NCI-H1092 treated with DMSO at 0.1 percent for 48 hours (cell line): ENCODE data around the gene ABCA3.
"Not testable (repeated sequence)": the region's sequence is repeated elsewhere in the genome, so short reads cannot be mapped to it uniquely, and the experiment has no call there.

Experiments
- DNase-seq: peaks from one replicate; lab custom pipeline; 2025; lab: John Stamatoyannopoulos, UW

The ABCA3 gene

DNA sequence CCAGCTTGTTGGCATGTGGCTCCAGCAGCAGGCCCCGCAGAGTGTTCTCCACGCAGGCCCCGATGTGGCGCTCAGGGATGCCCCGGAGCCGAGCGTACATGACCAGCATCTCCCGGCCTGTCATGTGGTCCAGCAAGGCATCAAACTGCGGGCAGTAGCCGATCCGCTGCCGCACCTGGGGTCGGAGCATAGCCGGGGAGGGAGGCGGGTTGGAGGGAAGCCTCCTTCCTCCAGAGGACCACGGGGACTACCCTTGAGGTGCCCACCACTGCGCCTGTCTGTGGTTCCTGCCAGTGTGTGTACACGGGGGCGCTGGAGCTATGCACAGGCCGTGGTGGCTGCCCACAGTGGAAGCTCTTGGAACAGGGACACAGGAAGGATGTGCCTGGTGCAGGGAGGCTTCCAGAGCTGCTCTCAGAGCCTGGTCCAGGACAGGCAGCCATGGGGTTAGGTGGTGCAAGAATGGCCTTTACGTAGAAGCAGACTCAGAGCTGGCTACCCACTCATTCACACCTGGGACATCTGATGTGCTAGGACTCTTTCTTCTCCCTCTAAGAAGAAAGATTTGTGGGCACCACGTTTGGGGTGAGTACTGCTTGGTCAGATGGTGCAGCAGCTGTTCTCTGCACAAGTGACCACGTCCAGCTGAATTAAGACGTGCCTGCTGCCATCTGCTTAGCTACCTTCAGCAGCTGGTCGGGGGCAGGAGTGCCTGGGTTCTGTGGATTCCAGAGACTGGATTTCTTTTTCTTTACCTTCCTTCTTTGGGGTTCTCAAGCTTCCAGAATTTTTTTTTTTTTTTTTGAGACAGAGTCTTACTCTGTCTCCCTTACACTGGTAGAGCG, 61.4 kb downstream of the ABCA3 start:
- DNase-seq, result no peak

DNA sequence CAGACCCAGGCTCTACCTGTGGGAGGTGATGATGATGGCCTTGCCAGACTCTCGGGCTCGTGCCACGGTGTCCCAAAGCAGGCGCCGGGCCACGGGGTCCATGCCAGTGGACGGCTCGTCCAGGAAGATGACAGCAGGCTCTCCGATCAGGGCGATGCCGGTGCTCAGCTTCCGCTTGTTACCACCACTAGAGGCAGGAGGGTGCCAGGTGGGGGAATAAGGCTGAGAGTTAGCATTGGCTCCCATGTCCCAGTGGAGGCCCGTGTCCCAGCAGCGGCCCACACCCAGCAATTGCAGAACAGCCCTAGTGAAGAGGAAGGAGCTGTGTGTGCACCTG, 62.3 kb downstream of the ABCA3 start:
- DNase-seq, result no peak

DNA sequence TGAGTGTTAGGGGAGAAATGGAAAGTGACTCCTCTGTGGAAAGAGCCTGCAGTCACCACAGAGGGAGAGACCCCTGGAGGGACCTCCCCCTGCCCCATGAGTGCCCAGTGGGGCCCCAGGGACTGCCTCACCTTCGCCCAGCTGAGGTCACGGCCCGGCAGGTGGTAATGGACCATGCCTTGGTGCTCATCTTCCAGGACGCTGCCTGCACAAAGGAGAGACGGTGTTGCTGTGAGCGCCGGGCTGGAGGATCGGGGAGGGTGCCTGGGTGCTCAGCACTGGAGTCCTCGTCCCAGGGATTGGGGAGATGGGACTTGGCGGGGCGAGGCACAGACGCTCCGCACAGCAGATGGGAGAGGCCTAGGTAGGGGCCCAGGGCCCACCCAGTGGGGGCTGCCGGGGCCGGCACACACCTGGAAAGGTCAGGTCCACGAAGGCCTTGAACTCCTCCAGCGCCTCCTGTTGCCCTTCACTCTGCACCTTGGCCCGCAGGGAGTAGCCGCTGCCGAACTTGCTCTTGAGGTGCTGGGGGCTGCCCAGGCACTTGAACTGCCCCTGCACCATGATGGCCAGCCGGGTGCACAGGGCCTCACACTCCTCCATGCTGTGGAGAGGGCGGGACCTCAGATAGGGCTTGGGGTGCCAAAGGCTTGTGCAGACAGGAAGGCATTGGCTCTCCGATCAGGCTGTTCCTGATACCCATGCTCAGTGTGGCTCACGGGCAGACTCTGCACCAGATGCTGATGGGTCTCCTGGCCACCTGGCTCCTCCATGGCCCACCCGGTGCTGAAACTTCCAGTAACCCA, 62.9 kb downstream of the ABCA3 start:
- no peak for DNase-seq

DNA sequence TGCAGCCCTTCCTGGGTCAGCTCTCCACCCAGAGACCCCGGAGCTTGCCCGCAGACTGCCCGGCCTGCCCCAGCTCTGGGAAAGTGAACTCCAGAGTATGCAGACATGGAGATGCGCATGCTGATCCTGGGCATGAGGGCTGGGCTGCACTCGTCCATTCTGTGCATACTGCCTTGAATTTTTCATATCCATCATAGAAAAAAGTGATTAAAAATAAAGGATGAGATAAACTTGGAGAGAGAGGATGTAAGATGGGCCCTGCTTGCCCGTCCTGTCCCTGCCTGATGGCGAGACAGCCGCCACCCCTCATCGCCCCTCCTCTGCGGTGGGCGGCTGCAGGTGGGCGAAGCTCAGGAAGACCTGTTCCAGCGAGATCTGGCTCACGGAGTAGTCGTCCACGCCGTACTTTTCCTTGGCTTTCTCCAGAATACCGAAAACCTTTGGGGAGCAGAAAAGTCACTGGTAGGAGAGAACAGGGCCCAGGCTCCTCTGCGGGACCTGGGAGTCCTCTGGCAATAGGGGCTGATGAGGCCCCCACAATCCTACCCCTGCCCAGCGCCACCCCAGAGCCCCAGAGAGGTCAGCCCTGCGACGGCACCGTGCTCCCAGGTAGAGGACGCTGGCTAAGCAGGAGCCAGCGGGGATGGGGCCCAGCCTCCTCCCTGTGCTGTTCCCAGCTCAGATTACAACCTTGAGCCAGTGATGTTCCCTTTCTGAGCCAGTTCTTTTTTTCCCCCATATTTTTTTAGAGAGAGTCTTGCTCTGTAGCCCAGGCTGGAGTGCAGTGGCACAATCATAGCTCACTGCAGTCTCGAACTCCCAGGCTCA, 63.9 kb downstream of the ABCA3 start:
- no peak for DNase-seq

DNA sequence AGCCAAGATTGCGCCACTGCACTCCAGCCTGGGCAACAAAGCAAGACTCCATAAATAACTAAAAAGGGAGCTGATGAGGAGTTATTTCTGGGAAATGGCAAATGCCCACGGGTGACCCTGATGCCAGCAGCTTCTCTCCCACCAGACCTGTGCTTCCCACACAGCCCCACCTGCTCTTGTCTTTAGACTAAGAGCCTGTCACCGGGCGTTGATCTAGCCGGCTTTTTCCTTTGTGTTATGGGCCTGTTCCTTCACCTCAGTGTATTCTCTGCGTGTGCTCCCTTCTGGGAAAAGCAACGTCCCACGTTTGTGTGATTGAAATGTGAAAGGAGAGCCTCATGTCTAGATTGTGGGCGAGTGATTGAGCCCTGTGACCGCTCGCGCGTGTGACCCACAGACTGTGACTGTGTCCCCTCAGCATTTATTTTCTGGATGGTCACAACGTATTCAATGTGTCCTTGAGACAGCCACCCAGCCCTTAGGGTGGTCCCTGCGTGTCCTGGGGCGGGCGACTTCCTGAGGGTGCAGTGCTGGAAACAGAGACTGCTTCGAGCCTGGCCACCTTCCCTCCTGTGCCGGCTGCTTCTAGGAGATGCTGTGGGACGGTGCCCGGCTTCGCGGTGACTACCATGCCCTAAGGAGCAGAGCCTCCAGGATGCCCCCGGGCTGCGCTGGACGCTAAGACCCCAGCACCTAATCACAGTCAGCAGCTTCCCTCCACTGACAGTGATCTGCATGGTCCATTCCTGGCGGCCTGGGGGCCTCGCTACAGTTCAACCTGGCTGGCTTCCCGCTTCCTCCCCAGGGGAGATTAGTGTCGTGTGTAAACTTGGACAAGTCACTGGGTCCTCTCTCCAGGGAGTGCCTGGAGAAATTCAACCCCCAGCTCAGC, 64.8 kb downstream of the ABCA3 start:
- no peak for DNase-seq

DNA sequence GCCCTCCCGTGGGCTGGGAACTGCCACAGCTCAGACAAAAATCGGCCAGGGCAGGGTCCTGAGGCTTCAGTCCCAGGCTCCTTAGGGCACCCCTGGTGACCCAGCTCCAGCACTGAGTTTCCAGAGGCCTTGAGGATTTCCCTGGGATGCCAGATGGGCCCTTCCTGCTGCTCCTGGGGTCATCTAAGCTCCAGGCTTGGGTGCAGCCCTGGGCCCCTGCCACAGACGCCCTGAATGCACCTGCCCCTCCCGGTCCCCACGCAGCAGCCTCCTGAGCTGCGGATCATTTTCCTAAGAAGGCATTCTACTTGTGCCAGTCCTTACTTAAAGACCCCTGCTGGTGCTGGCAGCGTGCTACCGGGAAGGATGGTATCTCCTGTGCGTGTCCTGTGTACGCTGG, 66.6 kb downstream of the ABCA3 start:
- DNase-seq, result no peak

DNA sequence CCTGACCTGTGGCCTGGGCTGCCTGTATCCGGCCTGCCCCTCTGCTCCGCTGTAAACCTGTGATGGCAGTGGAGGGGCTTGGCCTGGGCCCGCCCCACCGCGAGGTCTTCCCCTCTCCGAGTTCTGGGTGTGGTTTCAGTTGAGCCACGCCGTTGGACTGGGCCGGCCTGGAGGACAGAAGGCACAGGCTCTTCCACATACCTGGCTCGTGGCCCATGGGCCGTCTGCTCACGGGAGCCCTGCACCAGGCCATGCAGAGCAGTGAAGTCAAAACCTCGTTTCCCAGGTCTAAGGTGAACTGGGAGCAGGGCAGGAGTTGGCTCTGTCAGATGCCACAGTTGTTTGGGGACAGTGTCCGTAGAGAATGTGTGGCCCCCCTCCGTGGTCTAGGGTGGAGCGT, 67.0 kb downstream of the ABCA3 start:
- no peak for DNase-seq

DNA sequence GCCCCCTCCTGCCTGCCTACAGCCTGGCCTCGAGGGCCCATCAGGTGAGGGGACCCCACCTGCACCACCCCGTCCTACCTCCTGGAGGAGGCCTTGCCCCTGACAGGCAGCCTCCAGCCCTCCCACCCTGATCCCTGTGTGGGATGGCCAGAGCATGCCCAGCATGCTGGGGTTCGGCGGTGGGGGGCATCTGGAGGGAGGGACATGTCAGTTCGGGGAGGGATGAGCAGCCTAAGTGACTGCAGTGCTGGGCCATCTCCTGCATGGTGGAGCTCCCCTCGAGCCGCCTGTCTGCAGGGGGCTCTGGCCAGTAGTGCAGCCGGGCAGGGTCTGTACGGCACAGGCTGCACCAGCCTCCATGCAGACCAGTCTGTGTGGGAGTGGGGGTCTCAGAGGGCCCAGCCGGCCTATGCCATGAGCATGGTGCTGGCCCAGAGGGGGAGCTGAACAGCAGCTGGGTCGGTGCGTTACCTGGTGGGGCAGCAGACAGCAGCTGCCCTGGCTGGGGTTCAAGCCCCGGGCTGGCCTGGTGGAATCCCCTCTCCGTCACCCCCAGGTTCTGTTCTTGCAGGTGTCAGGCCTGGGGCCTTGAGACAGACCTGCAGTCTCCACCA, 68.6 kb downstream of the ABCA3 start:
- no peak for DNase-seq

DNA sequence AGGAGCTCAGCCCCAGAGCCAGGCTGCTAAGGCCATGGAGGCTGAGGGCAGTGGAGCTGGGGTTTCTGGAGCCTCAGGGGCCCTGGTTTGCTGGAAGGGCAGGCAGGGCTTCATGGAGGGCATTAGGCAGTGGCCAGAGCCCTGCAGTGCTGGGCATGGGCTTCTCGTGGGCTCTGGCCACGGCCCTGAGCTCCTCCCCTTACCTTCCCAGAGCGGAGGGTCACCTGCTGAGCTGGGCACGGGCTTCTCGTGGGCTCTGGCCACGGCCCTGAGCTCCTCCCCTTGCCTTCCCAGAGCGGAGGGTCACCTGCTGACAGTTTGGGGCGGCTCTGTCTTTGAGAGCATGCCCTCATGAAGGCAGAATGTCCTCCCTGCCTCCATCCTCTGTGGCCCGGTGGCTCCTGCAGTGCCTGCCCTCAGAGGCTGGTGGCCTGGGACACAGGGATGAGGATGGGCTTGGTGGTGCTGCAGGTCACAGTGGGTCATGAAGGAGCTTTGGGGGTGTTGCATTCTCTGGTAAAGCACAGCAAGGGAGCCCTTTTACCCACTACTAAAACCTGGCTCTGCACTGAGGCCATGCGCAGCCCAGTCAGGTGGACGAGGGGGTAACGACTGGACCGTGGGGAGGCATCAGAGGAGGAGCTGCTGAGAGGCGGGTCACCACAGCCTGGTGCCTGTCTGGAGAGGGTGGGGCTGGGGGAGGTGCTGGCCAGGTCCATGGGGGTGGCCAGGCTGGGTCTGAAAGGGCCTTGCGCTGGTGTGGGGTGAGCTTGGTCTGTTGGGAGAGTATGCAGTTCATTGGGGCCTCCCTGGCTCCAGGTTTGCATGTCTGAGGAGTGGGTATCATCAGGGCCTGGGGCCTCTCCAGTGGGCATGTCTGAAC, 69.7 kb downstream of the ABCA3 start:
- DNase-seq, result no peak

DNA sequence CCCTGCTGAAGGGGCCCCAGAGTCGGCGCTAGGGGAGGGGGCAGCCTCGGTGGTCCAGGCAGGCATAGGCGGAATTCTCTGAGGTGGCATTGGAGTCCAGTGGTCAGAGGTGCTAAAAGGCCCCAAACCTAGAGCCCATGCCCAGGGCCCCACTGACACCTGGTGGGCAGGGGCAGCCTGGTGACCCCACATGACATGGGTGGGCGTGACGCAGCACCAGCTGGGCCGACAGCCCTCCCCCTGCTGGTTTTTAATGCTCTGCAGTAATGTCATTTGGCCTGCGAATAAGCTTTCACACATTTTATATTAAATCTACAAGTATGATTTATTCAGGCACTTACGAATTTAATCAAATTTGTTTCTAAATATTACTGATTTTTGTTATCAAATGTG, 70.5 kb downstream of the ABCA3 start:
- DNase-seq, result no peak

DNA sequence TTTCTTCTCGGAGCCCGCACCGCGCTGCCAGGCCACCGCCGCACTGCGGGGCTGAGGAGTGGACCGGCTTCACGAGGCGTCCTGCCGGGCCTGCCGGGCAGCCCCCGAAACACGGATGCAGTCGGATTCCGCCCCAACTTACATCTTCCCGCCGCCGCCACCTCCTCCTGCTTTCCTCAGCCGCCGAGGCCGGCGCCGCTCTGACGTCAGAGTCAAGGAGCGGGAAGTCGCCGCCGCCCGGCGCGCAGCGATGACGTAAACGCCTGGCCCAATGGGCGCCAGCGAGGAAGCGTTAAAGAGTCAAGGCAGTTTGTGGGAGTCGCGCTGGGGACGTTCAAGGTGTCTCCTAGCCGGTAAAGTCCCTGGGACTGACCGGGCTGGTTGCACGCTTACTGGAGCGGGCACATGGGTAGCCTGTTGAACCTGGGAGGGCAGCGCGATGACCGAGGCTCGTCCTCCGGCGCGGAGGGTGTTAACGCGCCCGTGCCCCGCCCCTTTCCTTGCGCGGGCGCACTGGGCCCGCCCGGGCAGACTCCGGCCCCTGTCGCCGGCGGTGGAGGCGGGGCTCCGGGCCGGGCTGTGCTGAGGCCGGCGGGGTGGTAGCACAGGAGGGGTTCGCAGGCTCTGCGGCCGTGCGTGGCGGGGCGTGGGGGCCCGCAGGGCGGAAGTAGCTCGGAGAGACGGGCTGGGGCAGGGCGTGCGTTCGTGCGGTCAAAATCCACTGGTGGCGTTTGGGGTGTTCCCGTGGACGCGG, 72.4 kb downstream of the ABCA3 start, which contains the start of gene RNPS1:
RNPS1 (minus strand) TSS at position 214 of the 754 bp plus-strand sequence. CDS start 3,483 bp downstream, outside the sequence.
- peak; percentile 95 for DNase-seq

DNA sequence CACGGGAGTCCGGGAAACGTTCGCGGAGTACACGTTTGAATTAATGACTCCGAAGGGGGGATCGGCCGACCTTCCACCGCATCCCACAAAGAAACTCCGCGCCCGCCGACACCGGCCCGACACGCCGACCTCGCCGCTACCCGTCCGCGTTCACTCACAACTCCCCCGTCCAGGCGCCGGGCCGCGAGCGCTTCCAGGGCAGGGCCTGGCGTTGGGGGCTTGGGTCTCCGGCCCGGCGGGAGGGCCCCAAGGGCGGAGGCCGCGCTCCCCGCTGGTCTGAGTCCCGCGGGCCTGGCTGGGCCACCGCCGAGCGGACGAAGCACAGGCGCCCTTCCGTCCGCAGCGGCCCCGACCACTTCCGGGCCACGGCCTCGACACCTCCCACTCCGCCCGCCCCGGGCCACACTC, 73.0 kb downstream of the ABCA3 start:
- not testable (repeated sequence) for DNase-seq

DNA sequence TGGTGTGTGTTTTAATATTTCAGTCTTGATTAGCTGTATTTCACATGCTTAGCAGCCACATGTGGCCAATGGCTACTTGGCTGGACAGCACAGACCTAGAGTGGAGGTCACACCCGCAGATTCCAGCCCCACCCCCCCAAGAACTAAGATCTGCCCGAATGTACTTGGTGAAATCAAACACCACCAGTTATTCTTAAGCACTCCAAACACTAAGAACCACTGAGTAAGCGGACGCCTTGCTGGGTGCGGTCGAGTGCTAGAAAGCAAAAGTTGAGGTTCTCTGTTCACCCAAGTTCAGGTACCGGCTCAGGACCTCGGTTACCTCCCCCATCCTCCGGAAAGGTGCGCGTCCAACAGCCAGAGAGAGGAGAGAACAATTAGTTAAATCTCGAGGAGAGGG, 73.6 kb downstream of the ABCA3 start:
- not testable (repeated sequence) for DNase-seq

DNA sequence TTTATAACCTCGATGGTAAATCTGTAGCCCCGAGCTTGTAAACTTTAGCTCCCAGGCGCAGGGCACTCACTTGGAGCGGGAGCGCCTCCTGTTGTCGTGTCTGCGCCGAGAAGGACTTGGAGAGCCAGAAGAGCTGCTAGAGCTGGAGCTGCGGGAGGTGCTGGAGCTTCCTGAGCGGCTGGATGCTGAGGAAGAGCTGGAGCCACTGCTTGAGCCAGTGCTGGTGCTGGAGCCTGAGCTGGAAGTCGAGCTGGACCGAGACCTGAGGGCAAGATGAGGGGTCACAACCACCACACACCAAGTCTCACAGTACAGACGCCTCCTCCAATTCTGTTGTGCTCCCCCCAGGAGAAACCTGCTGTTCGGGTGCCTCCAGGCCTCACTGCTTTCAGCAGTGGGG, 77.5 kb downstream of the ABCA3 start:
- not testable (repeated sequence) for DNase-seq

DNA sequence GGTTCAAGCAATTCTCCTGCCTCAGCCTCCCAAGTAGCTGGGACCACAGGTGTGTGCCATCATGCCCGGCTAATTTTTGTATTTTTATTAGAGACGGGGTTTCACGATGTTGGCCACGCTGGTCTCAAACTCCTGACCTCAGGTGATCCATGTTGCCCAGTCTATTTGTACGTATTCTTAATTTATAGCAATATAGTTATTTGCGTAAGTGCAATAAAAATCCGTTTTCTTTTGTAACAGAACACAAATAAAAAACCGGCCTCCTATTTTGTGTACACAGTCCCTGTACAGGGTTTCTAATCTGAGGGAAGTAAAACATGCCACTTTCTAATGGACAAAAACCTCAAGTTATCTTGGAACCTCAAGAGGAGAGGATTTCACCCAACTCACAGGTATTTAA, 80.3 kb downstream of the ABCA3 start:
- no peak for DNase-seq

DNA sequence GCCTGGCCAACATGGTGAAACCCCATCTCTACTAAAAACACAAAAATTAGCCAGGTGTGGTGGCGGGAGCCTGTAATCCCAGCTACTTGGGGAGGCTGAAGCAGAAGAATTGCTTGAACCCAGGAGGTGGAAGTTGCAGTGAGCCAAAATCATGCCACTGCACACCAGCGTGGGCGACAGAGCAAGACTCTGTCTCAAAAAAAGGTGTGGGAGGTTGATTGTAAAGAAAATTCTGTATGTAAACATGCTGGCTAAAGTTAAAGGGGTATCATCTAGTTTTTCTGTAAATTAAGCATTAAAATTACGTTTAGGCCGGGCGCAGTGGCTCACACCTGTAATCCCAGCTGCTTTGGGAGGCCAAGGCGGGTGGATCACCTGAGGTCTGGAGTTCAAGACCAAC, 82.0 kb downstream of the ABCA3 start:
- not testable (repeated sequence) for DNase-seq

DNA sequence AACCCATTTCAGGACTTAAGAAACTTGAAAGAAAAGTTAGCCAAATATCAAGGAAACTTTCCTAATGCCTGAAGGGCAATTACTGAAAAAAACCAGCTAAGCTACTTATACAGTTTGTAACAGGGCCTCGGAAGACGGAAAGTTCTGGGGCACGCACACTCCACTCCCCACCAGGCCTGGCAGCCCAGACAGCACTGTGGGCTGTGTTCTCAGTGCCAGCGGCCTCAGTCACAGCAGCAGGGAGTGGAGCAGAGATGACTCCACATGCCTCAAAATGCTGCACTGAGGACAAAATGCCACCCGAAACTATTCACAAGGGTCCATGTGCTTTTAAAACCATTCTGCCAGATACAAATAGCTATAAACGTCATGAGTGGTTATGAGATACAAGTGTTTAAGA, 82.8 kb downstream of the ABCA3 start:
- no peak for DNase-seq

DNA sequence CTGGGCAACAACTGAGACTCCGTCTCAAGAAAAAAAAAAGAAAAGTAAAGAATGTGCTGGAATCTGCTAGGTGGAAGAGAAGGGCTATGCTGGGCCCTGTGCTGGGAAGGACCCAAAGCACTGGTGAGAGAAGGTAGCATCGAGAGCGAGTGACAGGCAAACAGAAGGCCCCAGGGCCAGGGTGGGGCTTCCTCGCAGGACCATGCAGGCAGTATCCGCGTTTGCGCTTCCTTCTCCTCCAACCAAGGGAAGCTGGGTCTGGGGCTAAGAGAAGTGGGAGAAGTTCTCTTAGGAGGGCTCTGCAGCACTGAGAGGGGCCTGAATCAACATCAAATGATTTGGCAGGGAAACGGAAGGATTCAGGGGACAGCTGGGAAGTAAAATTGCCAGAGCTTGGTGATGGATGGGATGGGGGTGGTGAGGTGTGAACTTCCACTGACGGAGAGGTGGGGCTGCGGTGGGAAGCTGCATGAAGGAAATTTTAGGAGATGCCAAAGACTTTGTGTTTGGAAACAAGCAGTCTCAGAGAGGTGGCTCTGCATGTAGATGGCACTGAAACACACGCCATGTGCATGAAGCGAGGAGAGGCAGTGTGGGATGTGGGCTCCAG, 83.9 kb downstream of the ABCA3 start:
- no peak for DNase-seq

DNA sequence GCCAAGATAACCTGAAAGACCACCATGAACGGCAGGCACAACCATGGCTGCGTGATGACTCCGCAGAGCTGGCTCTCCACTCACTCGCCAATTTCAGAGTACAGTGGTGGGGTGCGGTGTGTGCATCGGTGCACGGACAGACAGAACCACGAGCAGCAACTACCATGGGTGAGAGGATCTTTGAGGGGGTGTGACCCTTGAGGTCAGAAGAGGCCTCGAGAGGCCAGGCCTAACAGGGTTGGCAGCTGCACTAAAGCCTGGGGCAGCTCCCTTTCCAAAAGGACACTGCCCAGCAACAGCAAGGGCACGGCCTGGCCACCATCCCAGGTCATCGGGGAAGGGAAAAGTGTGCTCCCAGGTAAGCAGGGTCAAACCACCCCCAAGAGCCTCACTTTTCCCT, 87.2 kb downstream of the ABCA3 start:
- DNase-seq, result no peak
